ENCODE data around the gene PRKCA. TPM values are rescaled to one million over a fixed set of nuclear protein-coding genes. Genes with fewer than 3 reads are reported as not detected.

Gene PRKCA
- total RNA-seq, 2 donors from 2014 or later: 8.3 to 26.5 TPM

GRCh38 chr17:66769911-66770310 lies 467.5 kb downstream of the PRKCA start:
- Histone ChIP-seq H3K36me3 (no peaks in the 10 kb centered on the region), H3K4me1 (replicated peaks) (no peaks in the 10 kb centered on the region), H3K27me3 (replicated peaks; ENCODE audit: insufficient read depth) (no peaks in the 10 kb centered on the region), H3K9me3 (no peaks in the 10 kb centered on the region), H3K4me3 (no peak overlapping the region), H3K27ac (no peak overlapping the region)
- intact Hi-C loops (cut with DNase I): no loop called here
- DNase-seq (ENCODE audit: low spot score): no peak
- WGBS: 44% methylated on average over 1 of the region's 1 CpG
- TF ChIP-seq POLR2A (IDR thresholded peaks at IDR 0.05) (no peak), POLR2AphosphoS5 (IDR thresholded peaks at IDR 0.05) (no peak), CTCF (IDR thresholded peaks at IDR 0.05) (no peak)

- H3K27ac ChIP-seq: no peak overlapping the region
- intact Hi-C loops (cut with DNase I): no loop called here
- no peak for TF ChIP-seq POLR2AphosphoS5 (IDR thresholded peaks at IDR 0.05)
- TF ChIP-seq POLR2A (IDR thresholded peaks at IDR 0.05): no peak
- TF ChIP-seq CTCF (IDR thresholded peaks at IDR 0.05): no peak
- no peak for DNase-seq (ENCODE audit: low spot score)
- 60% methylated on average over 5 of the region's 5 CpGs for WGBS
- no peak overlapping the region for H3K4me3 ChIP-seq
- no peaks in the 10 kb centered on the region for H3K27me3 ChIP-seq (replicated peaks; ENCODE audit: insufficient read depth)
- no peaks in the 10 kb centered on the region for H3K9me3 ChIP-seq
- no peaks in the 10 kb centered on the region for H3K4me1 ChIP-seq (replicated peaks)
- H3K36me3 ChIP-seq: no peaks in the 10 kb centered on the region
These were observed 469.9 kb downstream of the PRKCA start for GRCh38 chr17:66772148-66772812.

GRCh38 chr17:66775271-66775670 lies 472.9 kb downstream of the PRKCA start:
- Histone ChIP-seq H3K27me3 (replicated peaks; ENCODE audit: insufficient read depth) (no peaks in the 10 kb centered on the region), H3K36me3 (no peaks in the 10 kb centered on the region), H3K27ac (no peak overlapping the region), H3K9me3 (no peaks in the 10 kb centered on the region), H3K4me3 (no peak overlapping the region), H3K4me1 (replicated peaks) (no peaks in the 10 kb centered on the region)
- intact Hi-C loops (cut with DNase I): no loop called here
- 91% methylated on average over 6 of the region's 6 CpGs for WGBS
- DNase-seq (ENCODE audit: low spot score): no peak
- TF ChIP-seq POLR2AphosphoS5 (IDR thresholded peaks at IDR 0.05) (no peak), CTCF (IDR thresholded peaks at IDR 0.05) (no peak), POLR2A (IDR thresholded peaks at IDR 0.05) (no peak)

GRCh38 chr17:66775881-66776400 lies 473.5 kb downstream of the PRKCA start:
- Histone ChIP-seq H3K4me3 (no peak overlapping the region), H3K4me1 (replicated peaks) (no peaks in the 10 kb centered on the region), H3K36me3 (no peaks in the 10 kb centered on the region), H3K9me3 (no peaks in the 10 kb centered on the region), H3K27ac (no peak overlapping the region), H3K27me3 (replicated peaks; ENCODE audit: insufficient read depth) (no peaks in the 10 kb centered on the region)
- WGBS: 77% methylated on average over 7 of the region's 7 CpGs
- no peak for TF ChIP-seq POLR2A (IDR thresholded peaks at IDR 0.05)
- intact Hi-C loops (cut with DNase I): no loop called here
- no peak for DNase-seq (ENCODE audit: low spot score)

GRCh38 chr17:66776999-66777688 lies 474.7 kb downstream of the PRKCA start:
- 55% methylated on average over 9 of the region's 9 CpGs for WGBS
- H3K27me3 ChIP-seq (replicated peaks; ENCODE audit: insufficient read depth): no peaks in the 10 kb centered on the region
- TF ChIP-seq POLR2A (IDR thresholded peaks at IDR 0.05) (no peak), POLR2AphosphoS5 (IDR thresholded peaks at IDR 0.05) (no peak)
- no peaks in the 10 kb centered on the region for H3K9me3 ChIP-seq
- H3K4me3 ChIP-seq: no peak overlapping the region
- no peak for DNase-seq (ENCODE audit: low spot score)
- intact Hi-C loops (cut with DNase I): no loop called here
- no peaks in the 10 kb centered on the region for H3K36me3 ChIP-seq
- no peaks in the 10 kb centered on the region for H3K4me1 ChIP-seq (replicated peaks)
- H3K27ac ChIP-seq: no peak overlapping the region

Data from prostate gland (tissue), 2 donors.